M059J (cell line): Measurements from ENCODE around the gene CAPN14. TPM values are rescaled to one million over a fixed set of nuclear protein-coding genes. Genes with fewer than 3 reads are reported as not detected.
A peak's percentile ranks its signal among the peaks of the same experiment; 100 is the strongest.

Experiments
- DNase-seq: peaks from one replicate; pipeline ENCODE4 v3.0.0-alpha.2; 2012; ENCODE audit warnings: low read depth
- total RNA-seq: library from RNA; depleted of rRNA; stranded (reverse); fragments of >200 nt; shearing (Covaris generic); gene quantifications from 2 replicates; pipeline ENCODE4 v1.2.3, GENCODE V29; 2014; rRNA removed

Gene CAPN14, protein sequence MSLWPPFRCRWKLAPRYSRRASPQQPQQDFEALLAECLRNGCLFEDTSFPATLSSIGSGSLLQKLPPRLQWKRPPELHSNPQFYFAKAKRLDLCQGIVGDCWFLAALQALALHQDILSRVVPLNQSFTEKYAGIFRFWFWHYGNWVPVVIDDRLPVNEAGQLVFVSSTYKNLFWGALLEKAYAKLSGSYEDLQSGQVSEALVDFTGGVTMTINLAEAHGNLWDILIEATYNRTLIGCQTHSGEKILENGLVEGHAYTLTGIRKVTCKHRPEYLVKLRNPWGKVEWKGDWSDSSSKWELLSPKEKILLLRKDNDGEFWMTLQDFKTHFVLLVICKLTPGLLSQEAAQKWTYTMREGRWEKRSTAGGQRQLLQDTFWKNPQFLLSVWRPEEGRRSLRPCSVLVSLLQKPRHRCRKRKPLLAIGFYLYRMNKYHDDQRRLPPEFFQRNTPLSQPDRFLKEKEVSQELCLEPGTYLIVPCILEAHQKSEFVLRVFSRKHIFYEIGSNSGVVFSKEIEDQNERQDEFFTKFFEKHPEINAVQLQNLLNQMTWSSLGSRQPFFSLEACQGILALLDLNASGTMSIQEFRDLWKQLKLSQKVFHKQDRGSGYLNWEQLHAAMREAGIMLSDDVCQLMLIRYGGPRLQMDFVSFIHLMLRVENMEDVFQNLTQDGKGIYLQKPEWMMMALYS
- 0.30 and 1.0 TPM in 2 replicates for total RNA-seq

DNA sequence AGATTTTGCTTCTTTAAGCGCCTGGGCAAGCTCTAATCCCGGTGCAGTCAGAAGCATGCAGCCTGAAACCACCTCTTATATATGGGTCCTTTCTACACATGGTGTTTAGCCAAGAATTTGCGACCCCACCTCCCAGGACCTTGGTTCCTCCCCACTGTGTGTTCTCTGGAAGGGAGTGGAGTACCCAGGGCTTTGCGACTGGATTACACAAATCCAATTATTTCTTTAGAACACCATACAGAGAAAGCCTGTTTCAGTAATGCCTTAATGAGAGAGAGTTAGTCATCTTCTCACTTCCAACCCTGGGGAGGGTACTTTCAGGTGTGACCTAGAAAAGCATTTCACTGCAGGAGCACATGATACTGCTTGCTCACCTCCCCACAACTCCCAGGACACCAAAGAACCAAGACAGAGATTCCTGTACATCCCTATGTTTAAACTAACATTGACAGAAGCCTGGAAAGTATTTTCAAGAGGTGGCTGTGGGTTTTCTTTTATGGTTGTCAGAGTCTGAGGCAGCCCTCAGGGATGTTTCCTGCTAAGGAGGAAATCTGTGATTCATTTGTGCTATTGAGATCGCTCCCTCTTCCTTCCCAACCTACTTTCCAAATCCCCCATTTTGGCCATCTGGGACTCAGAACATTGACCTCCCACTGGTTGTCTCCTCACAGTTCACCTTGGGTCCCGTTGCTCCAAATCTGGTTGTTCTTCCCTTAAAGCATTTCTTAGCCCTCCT lies at the start of gene CAPN14:
Gene CAPN14, minus strand, starts transcription at position 51 of the 736 bp plus-strand sequence. CDS start 12,068 bp downstream, outside the sequence.
- DNase-seq = peak; percentile 38

DNA sequence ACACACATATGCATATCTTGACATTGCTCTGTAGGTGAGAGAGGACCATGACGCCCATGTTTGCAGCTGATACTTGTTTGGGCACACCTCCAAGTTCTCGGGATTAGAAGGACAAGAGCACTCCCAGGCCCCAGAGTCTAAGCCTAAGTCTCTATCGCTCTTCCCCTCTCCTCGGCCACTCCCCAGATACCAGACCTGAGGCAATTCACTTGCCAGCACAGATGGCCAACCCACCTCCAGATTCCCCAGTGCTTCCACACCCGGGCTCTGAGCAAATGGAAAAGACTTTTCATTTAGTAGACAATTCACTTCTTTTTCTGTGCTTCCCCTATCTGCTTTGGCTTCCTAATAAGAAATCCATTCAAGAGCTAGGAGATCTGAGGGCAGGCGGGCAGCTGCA lies 49.5 kb upstream of the CAPN14 start:
- DNase-seq = no peak

DNA sequence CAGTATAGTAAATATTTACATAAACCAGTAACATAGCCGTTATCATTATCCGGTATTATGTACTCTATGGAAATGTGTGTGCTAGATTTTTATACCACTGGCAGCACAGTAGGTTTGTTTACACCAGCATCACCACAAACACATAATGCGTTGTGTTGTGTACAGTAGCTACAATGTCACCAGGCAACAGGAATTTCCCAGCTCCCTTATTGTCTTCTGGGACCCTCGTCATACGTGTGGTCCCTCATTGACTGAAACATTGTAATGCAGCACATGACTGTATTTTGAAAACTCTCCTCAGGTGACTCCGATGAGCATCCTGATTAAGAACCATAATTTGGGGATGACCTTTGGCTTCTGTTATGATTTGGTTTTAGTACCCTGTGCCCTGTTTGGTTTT lies 47.9 kb upstream of the CAPN14 start:
- DNase-seq = no peak

DNA sequence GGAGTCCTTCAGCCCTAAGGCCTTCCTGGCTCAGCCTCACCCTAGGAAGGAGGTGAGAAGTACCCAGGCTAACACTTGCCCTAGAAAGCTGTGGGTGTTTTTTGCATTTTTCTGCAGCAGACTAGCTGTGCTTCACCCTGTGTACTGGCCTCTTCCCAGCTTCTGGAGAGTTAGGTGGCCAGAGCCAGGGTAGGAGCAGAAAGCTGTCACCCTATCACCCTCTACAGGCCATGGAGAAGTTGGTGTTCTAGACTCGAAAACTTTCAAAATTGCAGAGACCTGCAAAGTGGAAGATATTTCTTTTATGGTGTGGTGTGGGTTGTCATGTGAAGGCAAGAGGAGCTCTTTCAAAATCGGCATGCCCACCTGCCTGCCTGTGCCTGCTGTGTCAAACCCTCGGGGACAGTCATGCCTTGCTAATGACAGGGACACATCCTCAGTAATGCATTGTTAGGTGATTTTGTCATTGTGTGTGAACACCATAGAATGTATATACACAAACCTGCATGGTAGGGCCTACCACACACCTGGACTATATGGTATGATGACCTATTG lies 46.4 kb upstream of the CAPN14 start:
- DNase-seq = no peak

DNA sequence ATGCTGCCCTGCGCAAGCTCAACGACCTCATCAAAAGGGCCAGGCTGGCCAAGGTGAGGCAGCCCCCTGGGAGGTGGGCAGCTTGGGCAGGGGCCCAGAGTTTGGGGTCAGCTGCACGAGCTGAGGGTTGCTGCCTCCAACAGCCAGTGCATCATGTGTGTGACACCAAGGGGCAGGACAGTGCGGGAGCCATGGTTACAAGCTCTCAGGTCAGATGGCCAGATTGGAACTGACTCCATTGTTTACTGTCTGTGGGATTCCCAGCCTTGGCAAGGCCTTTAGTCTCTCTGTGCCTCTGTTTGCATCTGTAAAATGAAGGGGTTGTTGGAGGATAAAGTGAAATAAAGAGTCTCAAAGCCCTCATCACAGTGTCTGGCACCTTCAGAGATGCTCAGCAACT lies 43.6 kb upstream of the CAPN14 start:
- DNase-seq = no peak

DNA sequence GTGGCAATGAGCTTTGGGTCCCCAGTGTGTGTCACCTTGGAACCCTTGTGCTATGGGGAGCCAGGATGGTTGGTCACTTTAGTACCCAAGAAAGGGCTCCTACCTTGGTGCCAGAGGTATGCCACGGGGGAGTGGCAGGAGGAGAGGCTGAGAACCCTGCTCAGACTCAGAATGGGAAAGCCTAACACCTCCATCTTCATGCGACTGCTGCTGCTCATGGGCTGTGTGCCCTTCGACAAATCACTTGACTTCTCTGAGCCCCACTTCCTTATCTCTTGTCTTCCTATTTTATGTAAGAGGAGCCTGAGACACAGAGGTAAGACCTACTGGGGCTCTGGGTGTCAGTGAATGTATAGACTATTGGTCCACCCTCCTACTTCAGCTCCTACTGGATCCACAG lies 41.8 kb upstream of the CAPN14 start:
- no peak for DNase-seq

DNA sequence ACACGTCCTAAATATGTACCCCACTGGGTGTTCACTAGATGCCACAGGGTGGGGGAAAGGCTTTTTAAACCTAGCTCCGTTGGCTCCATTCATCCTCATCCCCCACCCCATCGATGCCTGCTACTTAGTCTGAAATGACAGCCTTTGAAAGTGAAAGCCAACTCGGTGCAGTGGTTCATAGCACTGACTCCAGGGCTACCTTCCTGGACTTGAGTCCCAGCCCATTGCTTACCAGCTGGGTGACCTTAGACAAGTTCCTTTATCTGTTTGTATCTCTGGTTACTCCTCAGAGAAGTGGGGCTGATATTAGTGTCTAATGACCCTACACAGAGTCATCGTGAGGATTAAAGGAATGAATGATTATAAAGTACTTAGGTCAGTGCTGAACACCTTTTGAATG lies 41.0 kb upstream of the CAPN14 start:
- DNase-seq = no peak

DNA sequence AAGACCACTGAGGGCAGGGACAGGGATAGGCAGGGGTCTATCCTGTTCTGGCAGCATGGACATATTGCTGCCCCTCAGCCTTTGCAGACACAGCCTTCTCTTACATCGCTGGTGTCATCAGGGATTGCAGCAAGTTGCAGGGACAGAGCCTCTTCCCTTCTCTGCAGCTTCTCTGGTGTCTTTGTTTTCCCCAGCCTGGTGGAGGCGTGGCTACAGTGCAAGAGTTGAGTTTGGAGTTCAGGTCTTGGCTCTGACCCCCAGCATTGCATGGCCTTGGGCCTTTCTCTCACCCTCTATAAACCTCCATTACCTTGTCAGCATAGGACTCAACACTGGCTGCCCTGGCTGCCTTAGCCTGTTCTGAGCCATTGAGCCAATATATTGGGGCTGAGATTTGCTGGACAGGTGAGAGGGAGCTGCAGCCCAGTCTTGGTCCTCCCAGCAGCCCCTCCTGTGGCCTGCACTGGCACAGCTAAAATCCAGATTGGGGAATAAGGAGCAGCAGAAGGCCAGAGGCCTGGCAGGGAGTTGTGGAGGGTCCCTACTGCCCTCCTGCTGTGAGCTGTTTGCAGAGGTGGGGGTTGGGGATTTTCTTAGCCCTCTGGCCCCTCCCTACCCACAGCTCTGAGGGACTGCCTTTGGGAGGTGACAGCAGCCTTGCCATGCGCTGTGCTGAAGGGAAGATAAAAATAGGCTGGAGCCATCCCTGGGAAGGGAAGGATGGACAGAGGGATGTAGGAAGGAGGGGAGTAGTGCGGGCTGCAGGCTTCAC lies 39.5 kb upstream of the CAPN14 start:
- DNase-seq = no peak

DNA sequence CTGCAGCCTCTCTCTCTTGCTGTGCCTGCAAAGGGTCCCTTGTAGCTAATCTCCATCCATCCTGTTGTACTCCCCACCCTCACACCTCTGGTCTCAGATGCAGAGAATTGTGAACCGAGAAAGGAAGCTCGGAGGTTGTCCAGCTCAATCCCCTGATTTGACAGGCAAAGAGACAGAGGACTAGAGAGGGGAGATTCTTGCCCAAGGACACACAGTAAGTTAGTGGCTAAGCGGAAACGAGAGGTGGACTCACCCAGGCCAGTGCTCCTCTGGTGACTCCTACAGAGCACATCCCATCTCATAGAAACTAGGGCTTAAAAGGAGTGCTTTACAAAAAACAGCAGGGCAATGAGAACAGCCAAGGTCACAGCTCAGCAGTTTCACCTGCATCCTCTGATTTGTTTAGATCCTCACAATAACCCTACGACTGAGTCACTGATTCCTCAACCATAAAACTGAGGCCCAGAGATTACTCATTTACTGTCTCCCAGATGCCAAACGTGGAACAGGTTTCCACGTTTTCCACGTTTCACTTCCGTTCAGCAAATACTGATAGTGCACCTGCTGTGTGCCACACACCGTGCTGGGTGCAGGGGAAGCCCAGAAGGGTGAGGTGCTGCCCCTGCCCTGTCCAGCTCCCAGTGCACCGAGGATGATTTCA lies 38.7 kb upstream of the CAPN14 start:
- DNase-seq = peak; percentile 74

DNA sequence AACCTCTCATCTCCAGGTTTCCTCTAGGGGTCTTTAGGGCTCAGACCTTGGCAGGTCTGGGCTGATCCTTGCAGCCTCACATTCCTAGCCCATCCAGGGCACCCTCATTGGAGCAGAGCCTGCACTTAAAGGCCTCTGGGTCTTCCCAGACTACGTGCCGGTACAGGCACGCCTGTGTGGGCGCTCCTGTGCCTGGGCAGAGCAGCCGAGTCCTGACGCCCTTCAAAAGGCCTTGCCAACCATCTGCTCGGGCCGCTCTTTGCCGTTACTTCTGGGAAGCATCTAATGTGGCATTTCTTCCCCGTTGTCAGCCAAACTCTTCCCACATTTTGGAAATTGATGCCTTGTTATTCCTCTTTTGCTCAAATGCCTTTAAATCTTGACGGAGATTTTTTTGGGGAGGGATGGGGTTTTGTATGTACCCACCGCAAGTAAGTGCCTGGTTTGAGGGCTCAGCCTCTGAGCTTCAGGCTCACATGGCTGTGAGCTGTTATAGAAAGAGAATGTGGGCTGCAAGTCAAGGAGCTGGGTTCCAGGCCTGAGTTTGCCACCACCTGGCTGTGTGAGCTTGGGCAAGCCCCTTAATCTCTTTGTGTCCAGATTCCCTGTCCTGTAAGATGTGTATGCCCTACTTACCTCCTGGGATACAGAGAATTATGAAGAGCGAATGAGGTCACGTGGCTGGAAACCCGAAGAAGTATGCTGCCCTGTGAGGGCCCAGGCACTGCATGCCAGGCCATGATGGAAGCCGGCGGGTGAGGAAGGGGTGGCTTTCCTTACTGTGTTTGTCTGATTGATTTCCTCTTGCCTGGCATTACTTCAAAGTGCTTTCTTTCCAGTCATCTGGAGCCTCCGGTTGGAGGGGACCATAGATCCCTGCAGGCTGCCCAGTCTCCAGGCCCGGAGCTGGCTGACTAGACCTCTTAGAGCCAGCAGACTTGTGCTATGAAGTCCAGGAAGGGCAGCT lies 37.2 kb upstream of the CAPN14 start:
- DNase-seq = no peak

DNA sequence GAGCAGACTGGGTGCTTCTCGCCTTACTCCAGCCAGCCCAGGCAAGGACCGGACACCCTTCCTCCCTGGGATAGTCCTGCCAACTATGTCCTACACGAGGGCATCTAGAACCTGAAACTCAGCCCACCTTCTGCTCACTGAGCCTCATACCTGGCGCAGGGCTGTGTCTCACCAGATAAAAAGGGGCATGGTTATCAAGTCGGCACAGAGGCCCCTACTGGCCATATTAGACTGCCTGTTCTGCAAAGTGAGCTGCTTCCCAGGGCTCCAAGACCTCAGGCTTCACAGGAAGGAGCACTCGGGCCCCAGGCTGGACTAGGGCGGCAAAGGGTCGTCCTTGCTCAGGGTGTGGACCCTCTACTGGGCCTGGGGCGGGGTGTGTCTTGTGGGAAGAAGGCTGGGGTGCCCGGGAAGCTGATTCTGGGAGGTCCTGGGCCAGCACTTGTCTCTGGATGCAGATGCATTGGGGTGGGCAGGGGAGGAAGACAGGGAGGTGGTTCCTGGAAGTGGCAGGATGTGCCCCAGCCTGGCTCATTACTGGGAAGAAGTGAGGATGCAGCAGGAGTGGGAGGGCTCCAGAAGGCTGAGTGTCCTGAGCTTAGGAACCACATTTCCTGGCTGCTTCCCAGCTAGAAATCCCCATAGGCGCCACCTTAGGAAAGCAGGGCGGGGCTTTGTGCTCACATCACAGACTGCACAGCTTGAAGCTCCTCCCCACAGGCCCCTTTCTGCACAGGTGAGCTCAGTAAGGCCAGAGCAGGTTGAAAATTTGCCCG lies 36.2 kb upstream of the CAPN14 start:
- DNase-seq = no peak

DNA sequence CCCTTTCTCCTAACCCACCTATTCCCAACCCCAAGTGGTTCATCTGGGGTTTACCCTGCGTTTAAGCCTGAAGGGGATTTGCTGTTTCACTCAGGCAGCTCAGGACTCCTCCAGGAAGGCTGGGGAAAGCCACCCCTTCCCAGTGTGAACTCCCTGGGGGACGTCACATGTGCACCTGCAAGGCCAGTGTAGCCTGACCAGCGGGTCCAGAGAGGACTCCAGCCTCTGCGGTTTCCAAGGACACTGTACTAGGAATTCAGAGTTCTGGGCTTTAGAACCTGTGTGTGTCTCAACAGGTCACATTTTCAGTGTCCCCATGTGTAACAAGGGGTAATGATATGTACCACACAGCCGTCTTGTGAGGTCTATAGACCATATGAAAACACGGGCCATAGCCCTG lies 34.5 kb upstream of the CAPN14 start:
- DNase-seq = no peak

DNA sequence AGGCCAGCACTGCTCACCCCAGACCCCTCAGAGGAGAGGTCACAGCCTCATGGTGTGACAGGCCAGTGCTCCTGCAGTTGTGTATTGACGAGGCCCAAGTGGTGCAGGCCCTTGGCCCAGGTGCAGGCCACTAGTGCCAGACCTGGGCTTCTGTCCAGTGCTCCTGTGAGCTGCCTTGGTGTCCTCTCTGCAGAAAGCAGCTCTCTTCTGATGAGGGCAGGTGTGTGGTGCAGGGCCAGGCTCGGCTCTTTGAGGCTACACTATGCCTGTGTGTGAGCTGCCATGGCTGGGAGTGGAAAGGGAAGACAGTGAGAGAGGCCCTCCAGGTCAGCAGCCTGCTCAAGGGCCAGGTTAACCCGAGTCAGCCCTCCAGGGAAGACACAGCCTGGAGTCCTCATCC lies 33.7 kb upstream of the CAPN14 start:
- no peak for DNase-seq

DNA sequence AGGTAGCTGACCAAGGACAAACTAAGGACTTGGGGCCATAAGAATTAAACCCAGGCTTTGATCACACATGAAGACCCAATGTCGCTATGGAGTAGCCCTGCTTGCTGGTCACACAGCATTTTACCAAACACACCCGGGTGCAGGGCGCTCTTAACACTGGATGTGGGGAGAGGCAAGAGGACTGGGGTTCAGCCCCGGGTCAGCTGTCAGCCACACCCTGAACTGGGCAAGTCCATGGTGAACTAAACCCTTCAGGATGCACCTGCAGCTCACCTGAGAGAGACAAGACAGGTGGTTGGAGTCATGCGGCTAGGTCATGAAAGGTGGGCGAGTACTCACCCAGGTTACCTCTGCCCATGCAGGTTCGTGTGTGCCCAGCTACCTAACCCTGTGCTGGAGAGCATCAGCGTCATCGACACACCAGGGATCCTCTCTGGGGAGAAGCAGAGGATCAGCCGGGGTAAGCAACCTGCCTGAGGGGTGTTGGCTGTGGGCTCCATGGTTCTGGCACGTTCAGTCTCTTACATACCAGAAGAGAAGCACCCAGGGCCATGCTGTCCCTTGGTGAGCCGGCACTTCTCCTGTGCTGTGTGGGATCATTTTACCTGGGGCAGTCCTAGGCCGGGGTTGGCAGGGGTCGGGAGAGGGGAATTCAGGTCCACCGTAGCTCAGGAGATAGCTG lies 31.8 kb upstream of the CAPN14 start:
- no peak for DNase-seq

DNA sequence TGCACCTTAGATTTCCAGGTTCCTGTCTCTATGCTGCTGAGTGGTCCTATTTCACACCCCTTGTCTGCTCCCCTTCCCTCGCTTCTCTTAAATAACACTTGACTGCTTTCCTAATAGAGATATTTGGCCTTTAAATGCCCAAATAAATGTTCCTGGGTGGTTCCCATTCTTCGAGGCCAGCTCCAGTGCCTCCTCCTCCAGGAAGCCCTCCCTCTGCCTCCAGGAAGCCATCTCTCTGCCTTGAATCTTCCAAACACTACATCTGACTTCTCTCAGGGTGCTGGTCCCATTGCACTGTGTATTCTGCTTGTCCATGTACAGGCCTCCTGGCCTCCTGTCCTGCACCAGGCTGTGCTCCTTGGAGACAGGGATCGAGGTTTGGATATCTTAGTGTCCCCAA lies 30.8 kb upstream of the CAPN14 start:
- no peak for DNase-seq

DNA sequence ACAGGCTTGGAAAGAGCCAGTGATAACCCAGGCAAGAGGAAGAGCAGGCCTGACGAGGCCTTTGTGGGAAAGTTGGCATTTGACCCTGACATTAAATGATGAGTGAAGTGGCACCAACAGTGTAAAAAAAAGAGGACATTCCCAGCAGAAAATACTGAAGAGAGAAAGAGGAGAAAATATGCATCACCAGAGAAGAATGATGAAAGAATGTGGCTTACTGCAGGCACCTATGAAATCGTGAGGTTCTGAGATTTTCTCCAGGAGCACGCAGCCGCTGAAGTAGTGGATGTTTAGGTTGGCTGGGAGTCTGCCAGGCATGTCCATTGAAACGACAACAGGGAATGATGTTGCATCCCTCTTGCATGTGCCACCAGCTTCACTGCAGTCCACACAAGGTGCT lies 30.4 kb upstream of the CAPN14 start:
- DNase-seq = peak; percentile 36

DNA sequence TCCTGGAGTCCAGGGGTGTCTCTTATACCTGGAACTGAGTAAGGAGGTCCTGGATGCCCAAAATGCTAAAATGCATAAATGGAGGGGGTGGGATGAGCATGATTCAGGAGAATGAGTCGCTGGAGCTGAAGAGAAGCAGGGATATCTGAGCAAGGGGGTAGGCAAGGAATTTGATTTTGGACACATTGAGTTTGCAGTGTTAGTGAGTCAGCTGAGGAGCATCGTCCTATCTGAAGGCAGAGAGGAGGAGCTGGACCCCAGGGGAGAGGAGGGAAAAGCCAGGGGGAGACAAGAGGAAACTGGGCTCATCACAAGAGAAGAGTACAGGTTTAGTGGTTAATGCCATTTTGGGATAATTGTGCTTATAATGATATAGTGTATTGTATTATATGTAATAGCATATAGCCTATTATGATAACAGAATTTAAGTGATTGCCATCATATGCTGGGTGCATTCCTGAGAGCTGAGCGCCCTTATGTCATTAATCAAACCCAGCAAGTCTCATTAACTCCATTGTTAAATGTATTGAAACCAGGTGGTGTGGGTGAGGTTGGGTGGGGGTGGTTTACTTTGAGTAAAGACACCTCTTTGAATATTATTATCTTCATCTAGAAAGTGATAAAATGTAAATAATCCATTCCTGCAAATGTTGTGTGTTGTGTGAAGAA lies 29.0 kb upstream of the CAPN14 start:
- no peak for DNase-seq

DNA sequence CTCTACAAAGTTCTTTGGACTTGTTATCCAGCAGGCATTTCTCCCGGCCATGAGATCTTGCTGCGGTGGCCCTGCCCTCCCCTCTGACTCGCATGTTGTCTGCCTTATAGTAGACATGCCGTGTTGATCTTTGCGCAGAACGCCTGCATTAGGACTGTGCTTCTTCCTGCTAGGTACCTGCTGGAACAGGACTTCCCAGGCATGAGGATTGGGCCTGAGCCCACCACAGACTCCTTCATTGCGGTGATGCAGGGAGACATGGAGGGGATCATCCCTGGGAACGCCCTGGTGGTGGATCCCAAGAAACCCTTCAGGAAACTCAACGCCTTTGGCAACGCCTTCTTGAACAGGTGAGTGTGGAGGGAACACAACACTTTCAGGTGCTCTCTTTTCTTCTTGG lies 26.8 kb upstream of the CAPN14 start:
- DNase-seq = no peak
